K562 (cell line): ENCODE results near the gene GPD2. TPM values are rescaled to one million over a fixed set of nuclear protein-coding genes. Genes with fewer than 3 reads are reported as not detected.

Experiments used
- ATF1 ChIP-seq, 2 experiments: fragments of 450-650 bp in 1 of 2; IDR thresholded peaks; 2 replicates each; pipeline ENCODE4 v1.6.1; 2016; ENCODE audit warnings: missing compliant biosample characterization in 1 of 2, missing genetic modification characterization in 1 of 2
- BCOR ChIP-seq: fragments of 450-650 bp; IDR thresholded peaks from 2 replicates; pipeline ENCODE4 v1.6.1; 2016
- FOXO4 ChIP-seq: fragments of 450-650 bp; formaldehyde crosslinking; IDR thresholded peaks from 2 replicates; pipeline ENCODE4 v1.4.0; 2020; ENCODE audit warnings: mild to moderate bottlenecking, moderate library complexity
- IRF1 ChIP-seq: sonication (generic); formaldehyde crosslinking; IDR thresholded peaks from 2 replicates; pipeline ENCODE4 v1.8.0; 2022; ENCODE audit warnings: missing genetic modification reagents, mild to moderate bottlenecking, borderline replicate concordance
- MECOM ChIP-seq: fragments of 250-450 bp; sonication (Bioruptor Pico); IDR thresholded peaks from 2 replicates; pipeline ENCODE4 v1.8.0; 2022; ENCODE audit warnings: inconsistent platforms
- MTA2 ChIP-seq: fragments of 450-650 bp; IDR thresholded peaks from 2 replicates; pipeline ENCODE4 v1.6.1; 2016; ENCODE audit warnings: low read depth
- MYC ChIP-seq, 2 experiments: fragments of 250-450 bp in 1 of 2; sonication (Bioruptor Pico) in 1 of 2; IDR thresholded peaks; 2 replicates each; pipeline versions ENCODE4 v1.5.1 to v1.6.1; 2012 to 2021; ENCODE audit warnings: low read depth in 2 of 2, borderline replicate concordance in 1 of 2, improper control_type of control experiment in 1 of 2, low read length in 1 of 2, mild to moderate bottlenecking in 1 of 2, moderate library complexity in 1 of 2
- NR2C1 ChIP-seq, 2 experiments: fragments of 450-650 bp; IDR thresholded peaks; 2 replicates each; pipeline ENCODE4 v1.6.1; 2017; ENCODE audit warnings: mild to moderate bottlenecking in 2 of 2, antibody characterized with exemption in 1 of 2, inconsistent platforms in 1 of 2, missing compliant biosample characterization in 1 of 2, missing genetic modification characterization in 1 of 2
- NR2C2 ChIP-seq, 2 experiments: fragments of 200-800 bp in 1 of 2; sonication (Bioruptor generic) in 1 of 2; sonication (generic) in 1 of 2; formaldehyde crosslinking in 1 of 2; IDR thresholded peaks; 2 replicates each; pipeline versions ENCODE4 v1.6.1 to v1.8.0; 2016 to 2022; ENCODE audit warnings: mild to moderate bottlenecking in 1 of 2, missing compliant biosample characterization in 1 of 2, missing genetic modification characterization in 1 of 2, missing genetic modification reagents in 1 of 2
- POLR2AphosphoS2 ChIP-seq: IDR thresholded peaks from 2 replicates; pipeline ENCODE4 v1.6.1; 2012; ENCODE audit warnings: low read length, improper control_type of control experiment
- POLR2AphosphoS5 ChIP-seq: IDR thresholded peaks from 2 replicates; pipeline ENCODE4 v1.6.1; 2011; ENCODE audit warnings: mild to moderate bottlenecking, low read depth, low read length, moderate library complexity; ENCODE audit not compliant: control insufficient read depth, insufficient read depth
- POU5F1 ChIP-seq: fragments of 150-350 bp; IDR thresholded peaks from 2 replicates; pipeline ENCODE4 v1.6.1; 2014; ENCODE audit warnings: borderline replicate concordance, low read length, low read depth, mild to moderate bottlenecking; ENCODE audit not compliant: partially characterized antibody
- RBM39 ChIP-seq: fragments of 200-400 bp; formaldehyde crosslinking; optimal IDR thresholded peaks from 2 replicates; pipeline ENCODE3; 2018; ENCODE audit warnings: low read depth, low read length
- RREB1 ChIP-seq: fragments of 250-450 bp; sonication (Bioruptor Pico); IDR thresholded peaks from 2 replicates; pipeline ENCODE4 v1.4.0; 2020
- TBP ChIP-seq: optimal IDR thresholded peaks from 2 replicates; pipeline ENCODE3; 2011; ENCODE audit warnings: low read depth, low read length, improper control_type of control experiment
- XRCC5 ChIP-seq: fragments of 200-400 bp; formaldehyde crosslinking; IDR thresholded peaks from 2 replicates; pipeline ENCODE4 v1.6.1; 2017; ENCODE audit warnings: low read depth, mild to moderate bottlenecking, low read length
- ZFPM2 ChIP-seq: fragments of 250-450 bp; sonication (Bioruptor Pico); IDR thresholded peaks from 2 replicates; pipeline ENCODE4 v1.5.1; 2022; ENCODE audit warnings: mild to moderate bottlenecking
- ZNF23 ChIP-seq: fragments of 250-450 bp; sonication (Bioruptor Pico); IDR thresholded peaks from 2 replicates; pipeline ENCODE4 v1.4.0; 2020; ENCODE audit warnings: mild to moderate bottlenecking
- polyA plus RNA-seq, 8 experiments: library from polyadenylated mRNA; depleted of rRNA in 4 of 8; stranded (reverse) in 5 of 8; unstranded in 3 of 8; fragments of >200 nt; fragmentation: Nextera tagmentation in 2 of 8; fragmentation: Illumina TruSeq in 1 of 8; extraction: Ambion mirVana in 2 of 8; extraction: Trizol in 1 of 8; gene quantifications; 2 replicates each; pipeline versions ENCODE4 v1.2.1 to v1.2.3, GENCODE V29; 2011 to 2014; ENCODE audit warnings: inconsistent platforms in 1 of 8, missing spikeins in 1 of 8
- total RNA-seq, 7 experiments: library from RNA; depleted of rRNA in 6 of 7; stranded (reverse); fragments of >200 nt in 6 of 7; fragmentation: Illumina TruSeq in 2 of 7; extraction: Trizol in 2 of 7; gene quantifications; 2 replicates each; pipeline versions ENCODE4 v1.2.1 to v1.2.3, GENCODE V29; 2011 to 2021; ENCODE audit warnings: low replicate concordance in 1 of 7

GPD2 gene
- total and polyA plus RNA-seq, 9 of the 15 experiments (the other 6 are each of a cell fraction or from before 2014, with no cell fraction given): 5.2 to 39.2 (median 19.0) TPM

- TF ChIP-seq FOXO4 (CRISPR knock-in tag) (0 out of 2 replicates have a peak, but pooled peaks have one; percentile 14), ZNF23 (0 out of 2 replicates have a peak, but pooled peaks have one; percentile 45), RREB1 (CRISPR knock-in tag) (0 out of 2 replicates have a peak, but pooled peaks have one; percentile 61), TBP (peak; percentile 99), NR2C2 (CRISPR knock-in tag; IDR thresholded peaks at IDR 0.05) (no peak), NR2C2 (tag; IDR thresholded peaks at IDR 0.05) (no peak; the same call in 1 of the 2 replicates), NR2C1 (IDR thresholded peaks at IDR 0.05) (no peak), NR2C1 (tag; IDR thresholded peaks at IDR 0.05) (peak; percentile 27; the same call in 1 of the 2 replicates), XRCC5 (no peak), RBM39 (peak; percentile 89), POLR2AphosphoS5 (no peak), MTA2 (no peak), BCOR (no peak), IRF1 (CRISPR knock-in tag) (no peak), MECOM (CRISPR knock-in tag) (no peak), POLR2AphosphoS2 (no peak), ATF1 (CRISPR knock-in tag; IDR thresholded peaks at IDR 0.05) (no peak), ATF1 (tag; IDR thresholded peaks at IDR 0.05) (peak; percentile 62), POU5F1 (no peak), ZFPM2 (CRISPR knock-in tag) (no peak), MYC (IDR thresholded peaks at IDR 0.05; ENCODE audit: low read depth, low read length) (peak; percentile 40; the same call in 1 of the 2 replicates), MYC (CRISPR knock-in tag; IDR thresholded peaks at IDR 0.05; ENCODE audit: borderline replicate concordance, low read depth) (no peak)
Observed at GRCh38 chr2:156400706-156401678, 35.2 kb upstream of the GPD2 start (continued).
